GM18508 (cell line): ENCODE measurements around the gene HECTD4.
"Not testable (repeated sequence)": the region's sequence is repeated elsewhere in the genome, so short reads cannot be mapped to it uniquely, and the experiment has no call there.

ENCODE experiments used
- ATAC-seq: cut with Tn5 transposase; IDR thresholded peaks from one replicate; pipeline ENCODE4 v1.9.1; 2021; ENCODE audit warnings: moderate number of reproducible peaks; ENCODE audit not compliant: insufficient read depth, unreplicated experiment

Gene HECTD4

DNA sequence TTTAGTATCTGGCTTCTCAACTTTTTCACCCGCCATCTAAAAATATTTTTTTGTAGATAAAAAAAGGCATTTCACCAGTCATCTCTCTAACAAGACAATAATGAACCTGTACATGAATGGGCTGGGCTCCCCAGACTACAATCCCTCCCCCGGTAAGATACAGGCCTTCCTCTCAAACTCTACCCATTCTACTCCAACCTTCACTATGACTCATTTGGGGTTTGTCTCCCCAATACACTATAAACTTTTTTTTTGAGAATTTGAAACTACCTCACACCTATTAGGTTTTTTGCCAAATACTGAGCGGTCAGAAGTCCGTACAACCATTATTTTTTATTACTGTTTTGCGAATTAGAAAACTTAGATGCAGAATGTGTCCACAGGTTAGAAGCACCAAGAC is 26.4 kb upstream of the HECTD4 start:
- no peak for ATAC-seq

DNA sequence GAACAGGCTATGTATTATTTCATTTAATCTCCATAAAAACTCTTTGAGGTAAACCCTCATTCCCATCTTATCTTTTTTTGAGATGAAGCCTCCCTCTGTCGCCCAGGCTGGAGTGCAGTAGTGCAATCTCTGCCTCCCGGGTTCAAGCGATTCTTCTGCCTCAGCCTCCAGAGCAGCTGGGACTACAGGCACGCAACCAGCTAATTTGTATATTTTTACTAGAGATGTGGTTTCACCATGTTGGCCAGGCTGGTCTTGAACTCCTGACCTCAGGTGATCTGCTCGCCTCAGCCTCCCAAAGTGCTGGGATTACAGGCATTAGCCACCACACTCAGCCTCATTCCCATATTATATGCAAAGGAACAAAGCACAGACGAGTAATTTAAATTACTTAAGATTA is 25.5 kb upstream of the HECTD4 start:
- not testable (repeated sequence) for ATAC-seq

- ATAC-seq, result no peak
These were observed 24.6 kb upstream of the HECTD4 start for GRCh38 chr12:112406519-112407488.

DNA sequence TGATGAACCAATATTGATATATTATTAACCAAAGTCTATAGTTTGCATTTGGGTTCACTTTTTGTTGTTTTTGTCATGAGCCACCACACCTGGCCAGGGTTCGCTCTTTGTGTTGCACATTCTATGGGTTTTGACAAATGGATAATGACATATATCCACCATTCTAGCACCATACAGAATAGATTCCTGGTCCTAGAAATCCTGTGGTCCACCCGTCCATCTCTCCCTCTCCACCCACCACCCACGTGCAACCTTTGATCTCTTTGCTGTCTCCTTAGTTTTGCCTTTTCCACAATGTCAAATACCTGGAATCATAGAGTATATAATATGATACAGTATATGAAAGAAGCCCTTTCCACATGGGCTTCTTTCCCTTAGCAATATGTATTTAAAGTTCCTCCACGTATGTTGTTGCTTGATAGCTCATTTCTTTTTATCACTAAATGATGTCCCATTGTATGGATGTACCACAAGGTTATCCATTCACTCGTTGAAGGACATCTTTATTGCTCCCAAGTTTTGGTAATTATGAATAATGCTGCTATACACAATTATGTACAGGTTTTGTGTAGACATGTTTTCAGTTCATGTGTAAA is 19.8 kb upstream of the HECTD4 start:
- ATAC-seq, result no peak

DNA sequence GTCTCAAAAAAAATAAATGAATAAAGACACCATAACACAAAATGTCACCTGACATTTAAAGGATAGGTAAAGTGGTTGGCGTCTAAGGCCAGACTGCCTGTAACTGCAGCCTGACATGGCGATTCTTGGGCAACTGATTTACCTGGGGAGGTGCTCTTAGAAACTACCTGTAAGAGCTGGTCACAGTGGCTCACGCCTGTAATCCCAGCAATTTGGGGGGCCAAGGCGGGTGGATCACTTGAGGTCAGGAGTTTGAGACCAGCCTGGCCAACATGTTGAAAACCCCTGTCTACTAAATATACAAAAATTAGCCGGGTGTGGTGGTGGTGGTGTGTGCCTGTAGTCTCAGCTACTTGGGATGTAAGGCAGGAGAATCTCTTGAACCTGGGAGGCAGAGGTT is 18.8 kb upstream of the HECTD4 start:
- ATAC-seq, result no peak

GRCh38 chr12:112393328-112393727 is 11.1 kb upstream of the HECTD4 start:
- no peak for ATAC-seq

- not testable (repeated sequence) for ATAC-seq
These were observed 7.9 kb upstream of the HECTD4 start for GRCh38 chr12:112389922-112390654.

GRCh38 chr12:112389228-112389627 is 7.0 kb upstream of the HECTD4 start:
- ATAC-seq, result no peak

DNA sequence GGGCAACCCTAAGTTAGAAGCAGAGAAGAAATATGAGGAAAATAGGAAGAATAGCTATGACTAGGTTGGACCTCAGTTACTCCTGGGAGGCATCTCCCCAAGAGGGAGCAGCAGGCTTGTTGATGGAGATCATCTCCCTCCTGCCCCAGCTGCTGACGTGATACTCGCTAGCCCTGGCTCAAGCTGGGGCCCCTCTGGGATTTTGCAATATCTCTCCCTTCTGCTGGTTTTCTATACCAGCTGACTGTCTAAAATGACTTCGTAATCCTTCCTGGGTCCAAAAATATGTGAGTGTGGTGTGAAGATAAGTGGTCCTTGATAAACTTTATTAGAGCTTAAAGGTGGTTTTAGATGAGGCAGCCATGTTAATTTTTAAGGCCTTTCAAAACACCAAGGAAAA is 4.5 kb upstream of the HECTD4 start:
- ATAC-seq, result no peak

- no peak for ATAC-seq
These were observed 635 bp upstream of the HECTD4 start for GRCh38 chr12:112382866-112383265.

DNA sequence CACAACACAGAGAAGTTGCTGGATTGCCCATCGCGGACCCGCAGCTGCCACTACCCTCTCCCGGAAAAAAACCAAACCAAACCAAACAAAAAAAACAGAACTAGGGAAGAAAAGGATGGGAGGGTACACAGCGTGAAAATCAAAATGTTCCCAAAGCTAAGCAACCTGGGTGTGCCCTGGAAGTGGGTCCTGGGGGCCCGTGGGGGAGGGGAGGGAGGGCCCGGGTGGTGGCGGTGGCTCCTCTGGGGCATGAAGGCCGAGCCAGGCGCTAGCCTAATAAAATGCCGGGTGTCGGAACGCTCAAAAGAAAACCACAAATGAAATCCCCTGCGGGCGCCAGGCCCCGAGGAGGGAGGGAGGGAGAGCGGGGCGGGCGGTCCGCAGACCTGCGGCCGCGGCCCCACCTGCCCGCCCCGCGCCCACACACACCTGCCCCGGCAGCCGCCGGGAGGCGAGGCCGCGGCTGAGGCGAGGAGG is 787 bp downstream of the HECTD4 start:
- peak; percentile 33 for ATAC-seq

DNA sequence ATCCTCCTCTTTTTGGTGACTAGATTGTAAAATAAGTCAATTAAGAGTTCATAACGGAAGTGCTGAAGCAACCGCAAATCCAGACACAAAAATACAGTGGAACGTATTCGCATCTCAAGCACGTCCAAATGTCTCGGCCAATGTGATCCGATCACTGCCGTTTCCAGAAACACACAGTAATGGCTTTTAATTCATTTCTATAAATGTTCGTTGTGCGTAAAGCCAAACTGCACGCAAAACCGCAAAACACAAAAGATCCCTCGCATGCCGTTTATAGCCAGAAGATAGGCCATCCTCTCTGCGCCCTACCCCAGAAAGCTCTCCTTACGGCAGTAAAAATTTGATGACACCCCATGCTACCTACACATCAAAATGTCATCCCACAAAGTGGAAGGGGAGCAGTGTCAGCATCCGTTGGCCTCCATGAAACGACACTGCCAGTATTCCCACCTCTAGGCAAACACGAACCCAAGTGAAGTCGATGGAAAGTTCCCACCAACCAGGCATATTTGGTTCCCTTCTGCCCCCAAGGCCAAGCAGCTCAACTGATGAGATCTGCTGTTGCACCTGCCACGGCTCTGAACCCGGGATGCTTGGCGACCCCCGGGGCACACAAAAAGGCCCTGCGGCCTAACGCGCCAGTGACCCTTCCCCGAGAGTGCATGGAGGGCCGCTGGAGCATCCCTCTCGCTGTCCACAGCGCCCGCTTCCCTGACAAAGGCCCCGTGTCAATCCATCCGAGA is 1.4 kb downstream of the HECTD4 start:
- no peak for ATAC-seq

DNA sequence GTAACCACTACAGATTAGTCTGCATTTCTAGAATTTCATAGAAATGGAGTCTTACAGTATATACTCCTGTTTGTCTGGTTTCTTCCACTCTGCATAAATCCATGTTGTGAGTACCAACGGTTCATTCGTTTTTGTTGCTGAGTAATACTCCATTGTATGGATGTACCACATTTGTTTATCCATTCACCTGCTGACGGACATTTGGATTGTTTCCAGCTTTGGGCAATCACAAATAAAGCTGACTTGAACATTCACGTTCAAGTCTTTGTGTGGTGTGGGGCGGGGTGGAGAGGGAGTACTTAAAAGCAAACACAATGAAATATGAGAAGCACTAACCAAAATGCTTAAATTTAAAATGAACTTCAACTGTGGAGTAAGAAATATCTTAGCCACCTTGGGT is 7.1 kb downstream of the HECTD4 start:
- ATAC-seq, result no peak

GRCh38 chr12:112374166-112374740 is 8.0 kb downstream of the HECTD4 start:
- no peak for ATAC-seq

DNA sequence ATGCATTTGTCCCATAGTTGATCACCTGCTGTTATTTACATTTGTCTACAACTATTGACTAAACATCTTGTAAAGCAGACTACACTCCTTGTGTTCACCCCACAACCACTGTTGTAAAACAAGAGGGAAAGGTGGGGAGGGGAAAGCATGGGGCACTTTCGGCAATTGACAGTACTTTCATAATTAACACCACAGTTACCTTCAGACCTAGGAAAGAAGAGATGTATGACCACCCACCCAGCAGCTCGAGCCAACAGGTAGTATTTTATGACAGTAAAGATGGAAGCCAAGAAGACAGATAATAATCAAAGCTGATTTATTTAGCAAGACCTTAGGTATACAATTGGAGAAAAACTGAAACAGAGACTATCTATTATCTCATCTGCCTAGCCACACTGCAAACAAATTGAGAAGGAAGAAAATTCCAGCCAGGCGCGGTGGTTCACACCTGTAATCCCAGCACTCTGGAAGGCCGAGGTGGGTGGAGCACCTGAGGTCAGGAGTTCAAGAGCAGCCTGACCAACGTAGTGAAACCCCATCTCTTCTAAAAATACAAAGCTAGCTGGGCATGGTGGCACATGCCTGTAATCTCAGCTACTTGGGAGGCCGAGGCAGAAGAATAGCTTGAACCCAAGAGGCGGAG is 11.2 kb downstream of the HECTD4 start:
- ATAC-seq, result no peak

DNA sequence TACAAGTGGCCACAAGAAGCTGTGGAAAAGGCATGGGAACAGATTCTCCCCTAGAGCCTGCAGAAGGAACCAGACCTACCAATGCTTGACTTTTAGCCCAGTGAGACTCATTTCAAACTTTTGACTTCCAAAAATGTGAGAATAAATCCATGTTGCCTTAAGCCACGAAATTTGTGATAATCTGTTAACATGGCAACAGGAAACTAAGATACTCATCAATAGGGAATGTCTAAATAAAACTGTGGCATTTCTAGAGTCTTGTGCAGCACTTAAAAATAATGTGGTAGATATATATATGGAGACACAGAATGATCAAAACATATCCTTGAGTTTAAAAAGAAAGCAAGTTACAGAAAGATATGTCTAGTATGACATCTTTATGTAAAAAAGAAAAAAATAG is 12.0 kb downstream of the HECTD4 start:
- ATAC-seq, result no peak

DNA sequence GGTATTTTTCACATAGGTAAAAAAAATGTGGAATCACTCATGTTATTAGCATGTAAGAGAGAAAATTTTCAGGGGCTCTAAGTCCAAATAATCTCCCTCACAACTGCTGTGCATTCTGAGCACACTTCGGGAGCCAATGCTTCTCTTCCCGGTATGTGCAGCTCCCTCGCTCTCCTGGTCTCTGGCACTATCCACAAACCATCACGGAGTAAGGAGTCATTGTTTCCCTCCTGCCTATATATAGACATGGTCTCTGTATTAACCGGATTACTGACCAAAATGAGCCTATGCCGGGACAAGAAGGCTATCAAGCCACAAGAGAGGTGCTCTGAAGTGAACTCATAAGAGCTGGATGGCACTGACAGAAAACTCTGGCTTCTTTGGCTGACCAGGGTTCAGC is 13.4 kb downstream of the HECTD4 start:
- no peak for ATAC-seq

GRCh38 chr12:112367965-112368364 is 14.3 kb downstream of the HECTD4 start:
- ATAC-seq, result no peak

- no peak for ATAC-seq
These were observed 19.9 kb downstream of the HECTD4 start for GRCh38 chr12:112362310-112362709.
